Hematopoietic multipotent progenitor cell treated with erythropoietin and hydrocortisone succinate and interleukin-3 and kit ligand, for 4 days (in vitro differentiated cells): ENCODE data around the gene GRAPL.
"Not testable (repeated sequence)": the region's sequence is repeated elsewhere in the genome, so short reads cannot be mapped to it uniquely, and the experiment has no call there.

Source experiments
- DNase-seq: peaks from one replicate; pipeline ENCODE4 v3.0.0-alpha.2; 2015

Gene GRAPL

DNA sequence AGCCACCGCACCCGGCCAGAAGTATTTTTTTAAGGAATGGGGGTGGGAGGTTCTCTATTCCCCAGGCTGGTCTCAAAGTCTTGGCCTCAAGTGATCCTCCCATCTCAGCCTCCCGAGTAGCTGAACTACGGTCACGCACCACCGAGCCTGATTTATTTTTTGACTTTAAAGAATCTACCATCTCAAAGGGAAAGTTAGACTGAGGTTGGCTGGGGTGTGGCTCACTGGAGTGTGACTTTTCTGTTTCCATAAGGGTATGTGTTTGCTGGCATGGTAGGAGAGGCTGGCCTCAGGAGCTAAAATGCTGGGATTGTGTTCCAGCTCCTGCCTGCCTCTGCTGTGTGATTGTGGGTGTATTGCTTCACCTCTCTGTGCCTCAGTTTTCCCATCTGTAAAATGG lies 10.6 kb downstream of the GRAPL start:
- DNase-seq: not testable (repeated sequence)

DNA sequence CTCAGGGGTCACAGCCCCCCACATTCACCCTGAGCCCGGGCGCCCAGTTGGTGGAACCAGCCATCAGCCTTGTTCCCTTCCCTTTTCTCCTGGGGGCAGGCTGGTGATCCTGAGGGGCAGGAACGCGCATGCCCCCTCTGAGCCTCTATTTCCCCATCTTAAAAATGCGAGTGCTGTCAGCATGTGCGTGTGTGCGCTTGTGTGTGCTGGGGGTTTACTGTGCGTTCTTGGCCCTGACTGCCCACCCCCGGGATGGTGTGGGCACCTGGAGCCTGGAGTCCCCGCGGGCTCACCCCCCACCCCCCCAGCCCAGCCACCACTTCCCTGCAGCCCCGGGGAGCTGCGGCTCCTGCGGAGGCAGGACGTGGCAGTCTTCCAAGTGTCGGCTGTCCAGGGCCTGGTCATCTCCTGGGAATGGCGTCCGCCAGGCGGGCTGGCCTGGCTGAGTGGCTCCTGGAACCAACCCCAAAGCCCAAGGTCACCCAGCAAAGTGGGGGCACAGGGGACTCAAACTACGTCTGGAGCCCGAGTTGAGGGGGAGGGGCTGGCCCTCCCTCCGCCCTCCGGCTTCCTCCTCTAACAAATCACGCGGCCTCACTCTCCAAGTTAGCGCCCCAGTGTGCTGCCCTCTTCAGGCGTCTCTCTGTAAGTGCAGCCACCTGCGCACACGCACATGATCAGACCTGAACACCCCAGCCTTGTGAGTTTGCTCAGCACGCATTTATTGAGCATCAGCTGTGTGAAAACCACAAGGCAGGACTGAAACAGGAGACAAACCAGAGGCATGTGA lies 14.2 kb downstream of the GRAPL start:
- DNase-seq: not testable (repeated sequence)

DNA sequence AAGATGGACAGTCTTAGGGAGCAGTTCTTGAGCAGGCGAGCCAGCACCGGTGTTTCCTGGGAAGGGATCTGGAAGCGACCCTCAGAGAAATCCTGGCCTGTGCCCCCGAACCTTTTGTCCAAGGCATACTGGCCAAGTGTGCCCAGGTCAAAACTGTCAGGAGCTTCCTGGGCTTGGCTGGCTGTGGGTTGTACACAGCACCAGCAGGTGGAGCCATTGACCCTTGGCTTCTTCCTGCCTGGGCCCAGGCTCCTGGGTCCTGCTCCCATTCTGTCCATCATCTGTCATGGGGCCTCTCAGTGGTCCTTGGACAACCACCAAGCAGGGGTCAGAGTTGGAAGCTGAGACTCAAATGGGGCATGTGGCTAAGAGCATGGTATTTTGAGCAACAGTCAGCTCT lies 15.0 kb downstream of the GRAPL start:
- DNase-seq: not testable (repeated sequence)

DNA sequence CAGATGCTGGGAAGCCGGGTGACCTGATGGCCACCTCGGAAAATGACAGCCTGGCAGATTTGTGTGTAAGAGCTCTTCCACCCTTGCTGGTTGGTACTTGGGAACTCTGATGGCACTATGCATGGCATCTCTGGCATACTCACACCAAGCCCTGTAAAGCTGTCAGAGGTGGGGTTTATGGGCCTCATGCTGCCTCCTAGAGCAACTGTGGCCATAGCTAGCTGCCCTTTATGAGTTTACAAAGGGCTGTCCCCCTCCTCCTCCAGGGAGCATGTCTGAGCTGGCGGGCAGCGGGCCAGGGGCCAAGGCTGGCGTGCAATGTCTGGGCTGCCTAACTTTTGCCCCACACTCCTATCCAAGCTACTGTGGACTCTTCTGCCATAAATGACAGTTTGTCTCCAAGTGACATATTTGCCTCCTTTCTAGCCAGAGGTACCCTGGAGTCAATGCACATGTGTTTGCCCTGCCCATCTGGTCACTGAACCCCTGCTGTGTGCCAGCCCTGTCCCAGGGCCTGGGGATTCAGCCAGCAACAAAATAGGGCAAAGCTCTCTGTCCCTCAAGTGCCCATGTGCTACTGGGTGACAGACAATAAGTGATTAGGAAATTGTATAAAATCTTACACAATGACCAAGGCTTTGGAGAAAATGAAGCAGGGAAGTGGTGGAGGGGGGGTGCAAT lies 15.8 kb downstream of the GRAPL start:
- DNase-seq: not testable (repeated sequence)

DNA sequence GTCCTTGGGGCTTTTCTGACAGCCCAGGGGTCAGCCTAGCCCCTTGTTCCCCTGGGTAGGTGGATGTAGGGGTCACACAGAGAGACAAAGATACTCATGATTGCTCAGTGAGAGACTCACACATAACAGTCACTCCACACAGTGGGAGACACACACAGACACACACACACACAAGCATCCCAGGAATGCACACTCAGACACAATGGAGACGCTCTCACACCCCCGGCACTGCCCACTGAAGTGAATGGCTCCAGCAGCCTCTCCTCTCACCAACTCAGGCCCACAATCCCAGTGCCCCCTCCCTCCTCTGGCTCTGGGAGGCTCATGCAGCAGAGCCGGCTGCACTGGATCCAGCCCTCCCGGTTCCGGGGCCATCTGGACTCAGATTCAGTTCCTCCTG lies 17.0 kb downstream of the GRAPL start:
- DNase-seq: not testable (repeated sequence)

DNA sequence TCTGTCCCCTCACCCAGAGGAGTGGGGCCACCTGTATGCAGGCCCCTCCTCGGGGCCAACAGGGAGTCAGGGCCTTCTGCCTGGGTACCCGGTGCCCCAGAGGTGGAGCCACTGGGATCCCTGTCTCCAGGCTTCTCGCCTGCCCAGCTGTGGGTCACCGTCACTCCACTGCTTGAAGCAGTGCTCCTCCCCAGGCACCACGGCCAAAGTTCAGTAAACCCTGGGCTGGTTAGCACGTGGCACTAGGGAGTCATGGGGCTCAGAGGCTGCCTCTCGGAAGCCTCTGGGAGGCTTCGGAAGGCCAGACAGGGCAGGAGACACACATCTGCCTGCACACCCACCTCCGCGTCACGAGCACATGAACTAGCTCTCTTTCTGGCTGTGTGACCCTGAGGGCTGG lies 18.1 kb downstream of the GRAPL start:
- not testable (repeated sequence) for DNase-seq

DNA sequence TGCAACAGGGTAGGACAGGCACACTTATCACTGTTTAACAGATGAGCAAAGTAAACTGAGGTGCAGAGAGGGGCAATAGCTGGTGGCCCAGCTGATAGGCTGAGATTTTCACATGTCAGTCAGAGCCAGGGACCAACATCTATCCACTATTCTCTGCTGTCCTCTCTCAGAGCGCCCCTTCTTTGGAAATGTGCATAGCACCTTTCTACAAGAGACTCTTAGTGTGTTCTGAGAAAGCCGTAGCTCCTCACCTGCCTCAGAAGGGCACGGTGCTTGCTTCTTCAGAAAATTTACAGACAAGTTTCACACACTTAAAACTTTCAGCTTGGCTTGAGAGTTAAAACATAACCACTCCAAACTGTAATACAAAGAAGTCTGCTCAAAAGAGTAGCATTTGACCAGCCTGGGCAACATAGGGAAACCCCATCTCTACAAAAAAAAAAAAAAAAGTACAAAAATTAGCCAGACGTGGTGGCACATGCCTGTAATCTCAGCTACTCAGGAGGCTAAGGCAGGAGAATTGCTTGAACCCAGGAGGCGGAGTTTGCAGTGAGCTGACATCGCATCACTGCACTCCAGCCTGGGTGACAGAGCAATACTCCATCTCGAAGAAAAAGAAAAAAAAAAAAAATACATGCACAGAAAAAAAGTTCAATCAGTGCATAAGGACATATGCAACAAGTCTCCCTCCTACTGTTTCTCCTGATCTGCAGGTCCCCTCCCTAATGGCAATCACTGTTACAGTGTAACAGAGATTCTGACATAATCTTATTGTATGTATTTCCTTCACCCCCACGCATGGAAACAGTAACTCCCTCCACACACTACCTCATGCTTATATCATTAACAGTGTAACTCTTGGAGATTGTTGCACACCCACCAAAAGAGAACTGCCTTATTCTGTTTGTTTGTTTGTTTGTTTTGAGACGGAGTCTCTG lies 23.6 kb downstream of the GRAPL start:
- DNase-seq: not testable (repeated sequence)

DNA sequence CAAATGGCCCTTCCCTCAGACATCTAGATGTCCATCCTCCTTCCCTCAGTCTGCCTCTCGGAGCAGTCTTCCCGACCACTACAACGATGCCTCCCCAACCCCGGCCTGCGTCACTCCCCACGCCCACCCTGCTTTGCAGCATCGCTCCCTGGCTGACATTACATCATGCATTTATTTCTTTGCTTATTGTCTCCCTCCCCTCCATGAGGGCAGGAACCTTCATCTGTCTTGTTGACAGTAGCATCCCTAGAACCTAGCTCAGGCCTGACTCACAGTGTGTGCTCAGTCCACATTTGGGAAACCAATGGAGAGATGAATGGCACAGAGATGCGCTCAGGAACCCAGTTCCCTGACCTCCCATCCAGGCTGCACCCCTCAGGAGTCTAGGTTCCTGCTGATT lies 30.2 kb downstream of the GRAPL start:
- not testable (repeated sequence) for DNase-seq

DNA sequence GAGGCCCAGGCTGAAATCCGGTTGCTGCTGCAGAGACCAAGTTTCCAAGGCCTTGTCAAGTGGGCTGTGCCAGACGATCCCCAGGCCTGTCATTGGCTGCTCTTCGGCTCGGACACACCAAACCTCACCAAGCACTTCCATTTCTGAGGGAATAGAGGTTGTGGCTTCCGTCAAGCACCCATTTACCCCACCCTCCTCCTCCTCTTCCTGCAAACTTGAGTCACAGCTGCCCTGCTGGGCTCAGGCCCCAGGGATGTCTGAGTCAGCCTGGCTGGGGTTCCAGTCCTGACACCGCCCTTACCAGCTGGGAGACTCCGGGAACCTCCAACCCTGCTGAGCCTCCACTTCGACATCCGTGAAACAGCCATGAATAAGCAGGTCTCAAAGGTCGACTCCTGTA lies 31.1 kb downstream of the GRAPL start:
- DNase-seq: not testable (repeated sequence)

DNA sequence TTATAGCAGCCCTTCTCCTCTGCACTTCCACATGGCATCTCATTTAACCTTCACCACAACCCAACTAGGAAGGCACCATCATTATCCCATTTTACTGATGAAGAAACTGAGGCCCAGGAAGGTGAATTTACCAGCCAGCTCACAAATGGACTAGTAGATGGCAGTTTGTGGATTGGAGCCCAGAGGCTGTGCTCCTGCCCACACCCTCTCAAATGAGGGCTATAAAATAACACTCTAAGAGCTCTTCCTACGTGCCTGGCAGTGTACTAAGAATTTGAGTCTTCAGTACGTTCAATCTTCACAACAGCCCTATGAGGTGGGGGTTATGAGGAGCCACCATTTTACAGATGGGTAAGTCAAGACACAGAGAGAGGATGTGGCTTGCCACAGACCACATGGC lies 31.5 kb downstream of the GRAPL start:
- DNase-seq: not testable (repeated sequence)

DNA sequence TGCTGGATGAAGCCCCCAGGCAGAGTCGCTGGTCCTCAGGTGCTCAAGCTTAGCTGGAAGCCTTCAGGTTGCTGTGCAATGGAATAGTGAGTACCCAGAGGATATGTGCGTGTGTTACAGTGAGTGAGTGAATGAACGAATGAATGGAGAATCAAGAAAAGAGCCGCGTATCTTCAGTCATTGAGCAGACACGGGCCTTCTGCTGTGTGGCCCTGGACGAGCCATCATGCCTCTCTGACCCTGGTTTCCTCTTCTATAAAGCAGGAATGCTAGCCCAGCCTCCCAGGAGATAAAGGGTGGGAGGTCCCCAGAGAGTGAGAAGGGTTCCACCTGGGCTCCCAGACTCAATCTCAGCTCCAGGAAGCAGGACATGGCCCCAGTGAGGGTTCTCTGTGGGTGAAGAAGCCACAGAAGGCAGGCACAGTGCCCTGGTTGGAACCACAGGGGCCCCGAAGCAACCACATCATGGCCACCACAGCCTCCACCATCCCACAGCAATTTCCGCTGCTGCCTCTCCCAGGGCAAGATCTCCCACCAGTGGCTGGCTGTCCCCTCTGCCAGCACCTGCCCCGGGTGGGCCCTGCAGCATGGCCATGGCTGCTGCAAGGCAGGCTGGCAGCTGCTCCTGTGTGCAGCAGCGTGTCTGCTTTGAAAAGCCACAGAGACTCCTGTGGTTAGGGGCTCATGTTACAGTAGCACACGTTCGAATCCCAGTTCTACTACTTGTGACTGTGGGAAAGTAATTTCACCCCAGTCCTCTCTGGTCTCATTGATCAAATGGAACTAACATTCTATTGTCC lies 34.1 kb downstream of the GRAPL start:
- DNase-seq: not testable (repeated sequence)

DNA sequence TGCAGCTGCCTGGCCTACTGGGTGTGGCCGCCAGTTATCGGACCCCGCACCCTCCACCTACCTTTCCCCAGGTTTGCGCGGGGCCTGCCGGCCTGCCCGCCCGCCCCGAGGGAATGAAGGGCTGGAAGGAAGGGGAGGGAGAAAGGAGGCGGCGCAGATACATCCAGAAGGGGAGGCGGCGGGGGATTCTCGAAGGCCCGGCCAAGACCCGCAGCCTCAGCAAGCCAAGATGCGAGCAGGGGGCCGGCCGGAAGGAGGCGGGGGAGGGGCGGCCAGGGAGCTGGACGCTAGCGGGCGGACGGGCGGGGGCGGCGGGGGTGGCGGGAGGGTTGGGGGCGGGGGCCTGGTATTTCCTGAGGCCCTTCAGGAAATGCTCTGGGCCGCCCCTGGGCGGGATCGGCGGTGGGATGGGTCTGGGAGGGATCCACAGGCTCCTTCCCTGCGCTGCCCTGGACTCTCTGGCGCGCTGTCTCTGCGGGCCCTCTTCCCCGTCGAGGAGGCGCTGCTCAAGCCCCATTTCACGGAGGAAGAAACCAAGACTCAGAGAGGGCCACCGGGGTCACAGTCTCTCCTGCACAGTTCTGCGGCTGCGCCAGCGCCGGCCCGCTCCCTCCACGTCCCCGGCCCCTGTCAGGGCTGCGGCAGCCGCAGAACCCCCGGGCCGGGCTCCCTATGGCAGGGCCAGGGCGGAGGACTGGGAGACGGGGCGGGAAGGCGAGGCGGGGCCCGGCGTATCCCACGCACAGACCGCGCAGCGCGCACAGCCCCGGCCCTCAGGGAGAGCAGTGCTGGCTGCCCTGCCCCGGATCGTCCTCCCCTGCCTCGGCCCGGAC lies 35.2 kb downstream of the GRAPL start:
- DNase-seq: not testable (repeated sequence)

DNA sequence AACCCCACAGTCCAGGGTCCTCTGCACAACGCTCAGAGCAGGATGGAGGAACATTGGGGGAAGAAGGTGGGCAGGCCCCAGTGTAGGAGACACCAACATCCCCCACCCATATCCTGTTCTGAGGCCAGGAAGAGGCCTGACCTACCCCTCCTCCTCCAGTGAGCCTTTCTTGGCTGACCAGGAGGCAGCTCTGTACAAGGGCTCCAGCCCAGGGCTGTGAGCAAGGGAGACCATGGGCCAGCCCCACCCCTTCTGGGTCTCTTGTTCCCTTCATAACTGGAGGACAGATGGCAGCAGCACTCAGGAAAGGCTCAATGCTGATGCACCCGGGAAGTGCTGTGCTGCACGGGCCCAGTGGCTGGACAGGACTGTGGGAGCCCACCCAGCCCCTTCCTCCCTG lies 47.0 kb downstream of the GRAPL start:
- DNase-seq: not testable (repeated sequence)

DNA sequence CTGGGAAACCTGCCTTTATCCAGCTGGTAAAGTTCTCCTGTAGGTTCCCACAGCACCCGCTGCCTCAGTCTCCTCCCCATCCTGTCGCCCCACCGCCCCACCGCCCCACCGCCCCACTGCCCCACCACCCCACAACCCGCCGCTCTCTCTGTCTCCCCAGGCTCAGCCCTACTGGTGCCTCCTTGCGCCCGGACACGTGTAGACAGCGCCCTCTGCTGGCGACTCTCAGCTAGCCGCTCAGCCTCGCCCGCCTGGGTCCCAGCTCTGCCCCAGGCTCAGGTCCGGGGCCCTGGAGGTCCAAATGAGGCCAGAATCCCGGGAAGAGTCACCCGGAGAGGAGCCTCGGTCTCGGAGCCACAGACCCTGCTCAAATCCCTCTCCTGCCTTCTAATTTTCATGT lies 48.0 kb downstream of the GRAPL start:
- DNase-seq: not testable (repeated sequence)

DNA sequence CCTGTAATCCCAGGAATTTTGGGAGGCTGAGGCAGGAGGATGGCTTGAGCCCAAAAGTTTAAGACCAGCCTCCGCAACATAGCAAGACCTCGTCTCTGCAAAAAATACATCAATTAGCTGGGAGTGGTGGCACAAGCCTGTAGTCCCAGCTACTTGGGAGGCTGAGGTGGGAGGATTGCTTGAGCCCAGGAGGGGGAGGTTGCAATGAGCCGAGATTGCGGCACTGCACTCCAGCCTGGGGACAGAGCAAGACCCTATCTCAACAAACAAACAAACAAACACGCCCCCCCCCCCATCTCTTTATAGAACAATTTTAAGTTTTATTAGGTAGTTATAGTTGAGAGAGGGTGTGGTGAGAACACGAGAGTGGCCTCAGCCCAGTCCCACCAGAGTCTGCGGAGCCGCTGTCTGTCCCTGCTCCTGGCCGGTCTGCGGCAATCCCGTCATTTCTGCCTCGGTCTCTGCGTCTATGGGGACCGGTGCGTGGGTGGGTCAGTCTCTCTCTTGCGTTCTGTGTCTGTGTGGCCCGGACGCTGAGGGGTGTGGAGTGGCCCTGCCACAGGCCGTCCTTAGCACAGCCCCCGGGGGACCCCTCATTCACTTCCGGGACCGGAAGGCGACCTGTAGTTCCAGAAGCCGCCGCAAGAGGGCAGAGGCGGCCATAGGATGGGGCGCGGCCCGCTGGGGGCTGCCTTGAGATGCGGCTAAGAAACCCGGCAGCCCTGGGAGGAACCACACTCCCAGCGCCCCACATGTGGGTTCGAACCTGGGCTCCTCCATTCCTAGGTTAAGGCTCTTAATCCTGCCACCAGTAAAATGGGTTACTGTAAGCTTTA lies 53.9 kb downstream of the GRAPL start:
- not testable (repeated sequence) for DNase-seq

DNA sequence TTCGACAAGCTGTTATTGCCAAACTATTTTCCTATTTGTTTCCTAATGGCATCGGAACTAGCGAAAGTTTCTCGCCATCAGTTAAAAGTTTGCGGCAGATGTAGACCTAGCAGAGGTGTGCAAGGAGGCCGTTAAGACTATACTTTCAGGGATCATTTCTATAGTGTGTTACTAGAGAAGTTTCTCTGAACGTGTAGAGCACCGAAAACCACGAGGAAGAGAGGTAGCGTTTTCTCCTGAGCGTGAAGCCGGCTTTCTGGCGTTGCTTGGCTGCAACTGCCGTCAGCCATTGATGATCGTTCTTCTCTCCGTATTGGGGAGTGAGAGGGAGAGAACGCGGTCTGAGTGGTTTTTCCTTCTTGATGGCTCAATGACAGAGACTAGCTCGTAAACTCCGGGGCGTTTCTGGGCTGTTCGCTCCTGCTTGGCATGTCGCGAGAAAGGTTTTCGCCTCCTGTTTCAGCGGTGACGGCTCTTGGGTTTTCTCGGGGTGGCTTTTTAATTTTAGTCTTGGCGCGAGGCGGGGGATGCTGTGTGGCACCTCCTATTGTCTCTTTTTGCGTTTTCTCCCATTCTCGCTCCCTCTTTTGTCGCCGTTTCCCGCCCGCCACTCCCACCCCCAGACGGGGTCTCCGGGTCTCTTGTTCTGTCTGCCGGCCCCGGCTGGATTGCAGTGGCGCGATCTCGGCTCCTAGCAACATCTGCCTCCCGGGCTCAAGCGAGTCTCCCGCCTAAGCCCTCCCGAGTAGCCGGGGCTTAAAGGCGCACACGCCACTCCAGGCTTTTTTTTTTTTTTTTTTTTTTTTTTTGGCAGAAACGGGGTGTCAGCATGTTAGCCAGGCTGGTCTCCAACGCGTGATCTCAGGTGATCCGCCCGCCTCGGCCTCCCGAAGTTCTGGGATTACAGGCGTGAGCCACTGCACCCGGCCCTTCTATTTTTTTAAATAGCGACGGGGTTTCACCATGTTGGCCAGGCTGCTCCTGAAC lies 60.8 kb downstream of the GRAPL start:
- DNase-seq: not testable (repeated sequence)

DNA sequence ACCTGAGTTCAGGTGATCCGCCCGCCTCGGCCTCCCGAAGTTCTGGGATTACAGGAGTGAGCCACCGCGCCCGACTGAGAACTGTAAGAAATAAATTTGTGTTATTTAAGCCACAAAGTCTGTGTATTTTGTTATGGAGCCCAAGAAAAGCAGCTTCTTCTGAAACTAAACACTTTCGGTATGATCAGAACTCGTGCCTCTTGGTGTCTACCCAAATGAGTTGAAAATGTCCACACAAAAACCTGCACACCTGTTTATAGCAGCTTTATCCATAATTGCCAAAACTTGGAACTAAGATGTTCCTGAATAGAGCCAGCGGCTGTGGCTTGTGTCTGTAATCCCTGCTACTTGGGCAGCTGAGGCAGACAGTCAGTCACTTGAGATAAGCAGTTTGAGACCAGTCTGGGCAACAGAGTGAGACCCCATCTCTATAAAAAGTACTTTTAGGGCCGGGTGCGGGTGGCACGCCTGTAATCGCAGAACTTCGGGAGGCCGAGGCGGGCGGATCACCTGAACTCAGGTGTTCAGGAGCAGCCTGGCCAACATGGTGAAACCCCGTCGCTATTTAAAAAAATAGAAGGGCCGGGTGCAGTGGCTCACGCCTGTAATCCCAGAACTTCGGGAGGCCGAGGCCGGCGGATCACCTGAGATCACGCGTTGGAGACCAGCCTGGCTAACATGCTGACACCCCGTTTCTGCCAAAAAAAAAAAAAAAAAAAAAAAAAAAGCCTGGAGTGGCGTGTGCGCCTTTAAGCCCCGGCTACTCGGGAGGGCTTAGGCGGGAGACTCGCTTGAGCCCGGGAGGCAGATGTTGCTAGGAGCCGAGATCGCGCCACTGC lies 61.7 kb downstream of the GRAPL start:
- DNase-seq: not testable (repeated sequence)

DNA sequence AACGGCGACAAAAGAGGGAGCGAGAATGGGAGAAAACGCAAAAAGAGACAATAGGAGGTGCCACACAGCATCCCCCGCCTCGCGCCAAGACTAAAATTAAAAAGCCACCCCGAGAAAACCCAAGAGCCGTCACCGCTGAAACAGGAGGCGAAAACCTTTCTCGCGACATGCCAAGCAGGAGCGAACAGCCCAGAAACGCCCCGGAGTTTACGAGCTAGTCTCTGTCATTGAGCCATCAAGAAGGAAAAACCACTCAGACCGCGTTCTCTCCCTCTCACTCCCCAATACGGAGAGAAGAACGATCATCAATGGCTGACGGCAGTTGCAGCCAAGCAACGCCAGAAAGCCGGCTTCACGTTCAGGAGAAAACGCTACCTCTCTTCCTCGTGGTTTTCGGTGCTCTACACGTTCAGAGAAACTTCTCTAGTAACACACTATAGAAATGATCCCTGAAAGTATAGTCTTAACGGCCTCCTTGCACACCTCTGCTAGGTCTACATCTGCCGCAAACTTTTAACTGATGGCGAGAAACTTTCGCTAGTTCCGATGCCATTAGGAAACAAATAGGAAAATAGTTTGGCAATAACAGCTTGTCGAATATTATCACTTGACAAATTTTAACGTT lies 62.5 kb downstream of the GRAPL start:
- not testable (repeated sequence) for DNase-seq
